Measurements from ENCODE around the gene SDE2.

GRCh38 chr1:225996946-225997545, 2.1 kb downstream of the SDE2 start:
- TF ChIP-seq CTCF (IDR thresholded peaks at IDR 0.05): no peak
- TF ChIP-seq POLR2A (IDR thresholded peaks at IDR 0.05): no peak
- TF ChIP-seq POLR2AphosphoS5 (IDR thresholded peaks at IDR 0.05): no peak
- TF ChIP-seq EP300 (IDR thresholded peaks at IDR 0.05): no peak
